Activated T-cell treated with anti-CD3 and anti-CD28 coated beads, Interleukin-2, amount 50 U/mL, for 72 hours (primary cell): Measurements from ENCODE around the gene DIAPH2. TPM values are rescaled to one million over a fixed set of nuclear protein-coding genes. Genes with fewer than 3 reads are reported as not detected.
"Not testable (repeated sequence)": the region's sequence is repeated elsewhere in the genome, so short reads cannot be mapped to it uniquely, and the experiment has no call there.

Experiments
- ATAC-seq, 2 donors: fragments of 150-1000 bp; cut with Tn5 transposase; replicated peaks in 1 of 2; 2 replicates each; pipeline ENCODE4 v1.10.0; 2021; ENCODE audit warnings: moderate library complexity in 2 of 2, mild to moderate bottlenecking in 1 of 2
- DNase-seq, 2 donors: peaks; one replicate each; pipeline ENCODE4 v3.0.0; 2021 to 2022; ENCODE audit warnings: mixed read lengths in 1 of 2
- H3K27ac Mint-ChIP-seq: one replicate; pipeline ENCODE4 v1.8.0; 2022; ENCODE audit warnings: mild to moderate bottlenecking, moderate library complexity, mixed read lengths
- H3K27me3 Mint-ChIP-seq: one replicate; pipeline ENCODE4 v1.8.0; 2022; ENCODE audit warnings: low read depth, mixed read lengths
- H3K36me3 Mint-ChIP-seq, 2 donors: one replicate each; pipeline ENCODE4 v1.8.0; 2022; ENCODE audit warnings: mixed read lengths in 2 of 2, mild to moderate bottlenecking in 1 of 2; ENCODE audit not compliant: insufficient read depth in 2 of 2
- H3K4me1 Mint-ChIP-seq: one replicate; pipeline ENCODE4 v1.8.0; 2022; ENCODE audit warnings: low read depth, mixed read lengths
- H3K4me3 Mint-ChIP-seq, 2 donors: one replicate each; pipeline ENCODE4 v1.8.0; 2022; ENCODE audit warnings: mild to moderate bottlenecking in 2 of 2, mixed read lengths in 2 of 2, moderate library complexity in 2 of 2
- H3K9me3 Mint-ChIP-seq, 2 donors: one replicate each; pipeline ENCODE4 v1.8.0; 2022; ENCODE audit warnings: mixed read lengths in 2 of 2
- total RNA-seq, 2 donors: library from RNA; stranded (reverse); gene quantifications; one replicate each; pipeline ENCODE4 v1.2.3, GENCODE V29; 2022

Gene DIAPH2
- total RNA-seq, 2 donors from 2014 or later: 10.6 to 11.6 TPM

DNA sequence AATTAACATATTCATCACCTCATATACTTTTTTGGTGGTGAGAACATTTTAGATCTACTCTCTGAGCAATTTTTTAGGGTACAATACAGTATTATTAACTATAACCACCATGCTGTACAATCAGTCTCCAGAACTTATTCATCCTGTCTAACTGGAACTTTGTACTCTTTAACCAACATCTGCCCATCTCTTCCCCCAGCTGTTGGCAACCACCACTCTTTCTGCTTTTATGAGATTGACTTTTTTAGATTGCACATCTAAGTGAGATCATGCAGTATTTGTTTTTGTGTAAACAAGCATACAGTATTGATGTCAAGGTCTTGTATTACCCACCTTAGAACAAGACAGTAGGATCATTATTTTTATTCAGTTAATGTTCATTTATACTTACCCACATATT is 715.9 kb downstream of the DIAPH2 start:
- H3K27ac Mint-ChIP-seq: no peak overlapping the region
- DNase-seq (no peak), ATAC-seq (no peak)
- H3K27me3 Mint-ChIP-seq: peaks cover 8% of the 10 kb centered on the region
- H3K4me1 Mint-ChIP-seq: peaks cover 58% of the 10 kb centered on the region
- H3K36me3 Mint-ChIP-seq: no peaks in the 10 kb centered on the region
- H3K4me3 Mint-ChIP-seq: peak overlapping the region in 1 of 2 donors; percentile 22
- no peaks in the 10 kb centered on the region for H3K9me3 Mint-ChIP-seq

- Mint-ChIP-seq H3K27me3 (peaks cover 8% of the 10 kb centered on the region), H3K4me1 (peaks cover 58% of the 10 kb centered on the region), H3K36me3 (no peaks in the 10 kb centered on the region), H3K9me3 (no peaks in the 10 kb centered on the region), H3K27ac (peak overlapping the region; percentile 45), H3K4me3 (peak overlapping the region; percentile 16 to 50)
- DNase-seq (peak; percentile 9 to 15), ATAC-seq (peak in 1 of 2 donors; percentile 34)
Observed at GRCh38 chrX:97401154-97401553, 716.5 kb downstream of the DIAPH2 start.

DNA sequence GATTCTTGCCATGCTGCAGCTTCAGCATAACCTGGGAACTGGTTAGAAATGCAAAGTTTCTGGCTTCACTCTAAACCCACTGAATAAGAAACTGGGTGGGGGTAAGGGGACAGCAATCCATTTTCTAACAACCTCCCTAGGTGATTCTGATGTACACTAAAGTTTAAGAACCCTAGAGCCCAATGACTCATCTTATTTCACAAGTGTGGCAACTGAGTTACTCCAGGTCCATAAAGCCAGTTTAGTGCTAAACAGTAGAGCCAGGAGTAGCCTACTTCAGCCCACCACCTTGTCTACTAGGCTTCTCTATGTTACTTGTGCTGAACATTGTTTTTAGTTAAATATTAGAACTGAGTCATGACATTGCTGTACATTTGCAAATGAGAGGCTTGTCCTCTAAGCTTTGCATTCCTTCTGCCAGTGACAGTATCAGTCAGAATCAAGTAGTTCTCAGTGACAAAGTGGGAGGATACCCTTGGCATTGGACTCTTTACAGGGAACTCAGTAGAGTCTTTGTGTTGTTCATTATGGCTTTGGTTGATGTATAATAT is 717.0 kb downstream of the DIAPH2 start:
- peaks cover 8% of the 10 kb centered on the region for H3K27me3 Mint-ChIP-seq
- H3K36me3 Mint-ChIP-seq: no peaks in the 10 kb centered on the region
- ATAC-seq (peak in 1 of 2 donors; percentile 5), DNase-seq (no peak)
- H3K4me1 Mint-ChIP-seq: peaks cover 58% of the 10 kb centered on the region
- H3K4me3 Mint-ChIP-seq: peak overlapping the region in 1 of 2 donors; percentile 50
- H3K27ac Mint-ChIP-seq: peak overlapping the region; percentile 46
- no peaks in the 10 kb centered on the region for H3K9me3 Mint-ChIP-seq

DNA sequence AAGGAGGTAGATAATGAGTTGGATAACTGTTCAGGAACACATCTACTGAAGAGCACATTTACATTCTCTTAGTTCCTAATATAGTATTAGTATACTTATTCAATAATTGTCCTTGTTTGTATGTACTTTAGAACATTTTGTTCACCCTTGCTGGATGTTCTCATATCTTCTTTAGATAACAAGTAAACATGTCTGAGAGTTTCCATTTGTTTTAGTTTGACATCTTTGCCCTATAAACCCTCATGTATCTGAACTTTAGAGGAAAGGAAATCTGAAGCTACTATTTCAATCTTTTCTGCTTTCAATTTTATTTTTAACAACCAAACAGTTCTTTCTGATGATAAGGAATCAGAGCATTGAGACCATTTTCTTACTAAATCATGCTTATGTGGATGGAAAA is 717.7 kb downstream of the DIAPH2 start:
- peaks cover 8% of the 10 kb centered on the region for H3K27me3 Mint-ChIP-seq
- H3K27ac Mint-ChIP-seq: peak overlapping the region; percentile 82
- DNase-seq: no peak
- ATAC-seq: no peak
- no peaks in the 10 kb centered on the region for H3K9me3 Mint-ChIP-seq
- H3K4me1 Mint-ChIP-seq: peaks cover 56% of the 10 kb centered on the region
- peak overlapping the region in 1 of 2 donors; percentile 52 for H3K4me3 Mint-ChIP-seq
- H3K36me3 Mint-ChIP-seq: no peaks in the 10 kb centered on the region

GRCh38 chrX:97402903-97403302 is 718.3 kb downstream of the DIAPH2 start:
- DNase-seq (no peak), ATAC-seq (peak in 1 of 2 donors; percentile 35)
- Mint-ChIP-seq H3K9me3 (no peaks in the 10 kb centered on the region), H3K4me3 (peak overlapping the region in 1 of 2 donors; percentile 46), H3K36me3 (no peaks in the 10 kb centered on the region), H3K27ac (no peak overlapping the region), H3K27me3 (peaks cover 8% of the 10 kb centered on the region), H3K4me1 (peaks cover 50% of the 10 kb centered on the region)

DNA sequence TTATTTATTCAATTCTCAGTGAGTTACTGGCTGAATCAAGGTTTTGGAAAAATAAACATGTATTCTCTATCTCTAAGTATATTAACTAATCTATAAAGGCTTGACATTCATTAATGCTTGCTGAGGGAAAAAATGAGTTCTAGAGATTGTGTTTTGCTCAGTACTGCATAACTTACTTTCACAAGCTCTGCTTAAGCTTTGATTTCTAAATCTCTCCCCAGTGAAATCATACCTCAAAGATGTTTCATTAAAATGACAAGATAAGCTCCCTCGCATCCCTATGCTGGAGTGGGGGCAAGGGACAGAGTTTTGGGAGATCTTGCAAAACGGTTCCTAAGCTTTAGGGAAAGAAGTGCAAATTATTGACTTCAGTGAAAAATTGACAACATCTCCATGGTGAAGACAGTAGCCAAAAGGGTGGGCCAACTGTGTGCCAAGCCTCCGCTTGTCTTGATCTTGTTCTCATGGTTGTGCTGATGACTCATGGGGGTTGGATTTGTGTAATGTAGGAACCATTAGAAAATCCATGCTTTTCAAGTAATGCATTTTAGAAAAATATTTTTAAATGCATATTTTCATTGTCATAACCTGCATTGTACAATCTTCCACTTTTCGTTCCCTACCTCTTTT is 720.5 kb downstream of the DIAPH2 start:
- Mint-ChIP-seq H3K4me1 (peaks cover 30% of the 10 kb centered on the region), H3K4me3 (no peak overlapping the region), H3K27ac (no peak overlapping the region), H3K9me3 (peaks cover 0 to under 1% of the 10 kb centered on the region in 2 donors), H3K36me3 (peaks cover 2 to 6% of the 10 kb centered on the region in 2 donors), H3K27me3 (peaks cover 1% of the 10 kb centered on the region)
- ATAC-seq (no peak), DNase-seq (no peak)

- H3K9me3 Mint-ChIP-seq, DNase-seq, ATAC-seq, H3K4me1 Mint-ChIP-seq, H3K4me3 Mint-ChIP-seq, H3K27ac Mint-ChIP-seq: not testable (repeated sequence)
- Mint-ChIP-seq H3K36me3 (peaks cover 5 to 13% of the 10 kb centered on the region in 2 donors), H3K27me3 (peaks cover 16% of the 10 kb centered on the region)
Observed at GRCh38 chrX:97409632-97410415, 725.2 kb downstream of the DIAPH2 start.

DNA sequence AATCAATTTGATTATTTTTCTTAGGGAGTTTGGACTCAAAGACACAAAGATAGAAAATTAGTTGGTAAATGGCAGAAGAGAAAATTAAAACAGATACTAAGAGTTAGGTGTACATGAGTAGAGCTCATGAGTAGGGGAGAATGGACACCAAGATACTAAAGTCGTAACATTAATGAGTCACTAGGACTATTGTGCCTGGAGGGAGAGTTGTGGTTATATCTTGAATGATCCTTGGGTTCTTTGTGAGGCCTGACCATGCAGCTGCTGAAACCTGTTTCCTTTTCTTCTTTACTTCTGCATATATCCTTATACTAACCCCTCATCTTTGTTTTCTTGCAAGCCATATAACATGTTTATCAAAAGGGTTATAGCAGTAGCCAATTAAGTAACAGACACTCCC is 731.8 kb downstream of the DIAPH2 start:
- Mint-ChIP-seq H3K27me3 (peaks cover 11% of the 10 kb centered on the region), H3K27ac (no peak overlapping the region), H3K4me3 (no peak overlapping the region), H3K4me1 (no peaks in the 10 kb centered on the region), H3K36me3 (peaks cover 2 to 3% of the 10 kb centered on the region in 2 donors), H3K9me3 (peaks cover 1 to 5% of the 10 kb centered on the region in 2 donors)
- ATAC-seq: no peak
- no peak for DNase-seq

DNA sequence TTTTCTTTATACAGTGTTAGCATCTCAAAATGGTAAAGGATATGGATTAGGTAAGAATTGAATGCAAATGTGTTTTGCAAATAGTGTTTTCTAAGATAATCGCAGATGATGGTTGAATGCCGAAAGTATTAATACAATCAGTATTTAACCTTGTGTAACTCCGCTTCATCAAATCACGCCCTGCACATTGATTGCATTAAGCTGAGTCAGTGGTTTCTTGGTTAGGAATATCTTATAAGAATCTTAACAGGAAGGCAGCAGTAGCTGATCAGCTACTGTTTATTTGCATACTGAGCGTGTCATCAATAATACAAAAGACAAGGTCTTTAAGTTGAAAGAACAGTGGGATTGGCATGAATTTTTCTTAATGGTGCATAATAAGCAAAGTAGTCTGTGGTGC is 744.5 kb downstream of the DIAPH2 start:
- no peaks in the 10 kb centered on the region for H3K9me3 Mint-ChIP-seq
- H3K27ac Mint-ChIP-seq: no peak overlapping the region
- peaks cover 5% of the 10 kb centered on the region for H3K27me3 Mint-ChIP-seq
- H3K4me1 Mint-ChIP-seq: no peaks in the 10 kb centered on the region
- no peak overlapping the region for H3K4me3 Mint-ChIP-seq
- DNase-seq (no peak), ATAC-seq (no peak)
- H3K36me3 Mint-ChIP-seq: no peaks in the 10 kb centered on the region

DNA sequence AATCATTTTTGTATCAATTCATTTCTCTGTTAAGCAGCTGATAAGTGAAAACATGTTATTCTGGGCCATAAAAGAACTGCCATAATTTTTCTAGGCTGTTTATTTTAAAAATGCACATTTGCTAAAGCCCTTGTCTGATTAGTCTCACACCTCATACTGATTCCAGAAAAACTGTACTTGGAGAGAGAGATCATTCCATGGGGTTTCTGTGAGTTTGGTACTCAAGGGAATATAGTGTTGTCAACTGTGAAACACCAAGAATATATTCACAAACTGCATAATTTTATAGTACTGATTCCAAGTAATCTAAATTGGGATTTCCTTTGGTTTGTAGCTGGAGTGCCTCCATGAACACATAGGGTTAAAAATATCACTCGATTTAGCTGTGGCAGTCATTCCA is 746.6 kb downstream of the DIAPH2 start:
- no peak for DNase-seq
- ATAC-seq: no peak
- H3K4me1 Mint-ChIP-seq: no peaks in the 10 kb centered on the region
- no peaks in the 10 kb centered on the region for H3K9me3 Mint-ChIP-seq
- no peak overlapping the region for H3K27ac Mint-ChIP-seq
- H3K4me3 Mint-ChIP-seq: no peak overlapping the region
- no peaks in the 10 kb centered on the region for H3K27me3 Mint-ChIP-seq
- no peaks in the 10 kb centered on the region for H3K36me3 Mint-ChIP-seq

GRCh38 chrX:97446298-97446882 is 761.7 kb downstream of the DIAPH2 start:
- Mint-ChIP-seq H3K4me3 (no peak overlapping the region), H3K27ac (no peak overlapping the region), H3K9me3 (no peaks in the 10 kb centered on the region), H3K4me1 (no peaks in the 10 kb centered on the region), H3K27me3 (peaks cover 10% of the 10 kb centered on the region), H3K36me3 (no peaks in the 10 kb centered on the region)
- DNase-seq (no peak), ATAC-seq (no peak)

- no peak overlapping the region for H3K4me3 Mint-ChIP-seq
Observed at GRCh38 chrX:97447306-97447705, 762.7 kb downstream of the DIAPH2 start.

DNA sequence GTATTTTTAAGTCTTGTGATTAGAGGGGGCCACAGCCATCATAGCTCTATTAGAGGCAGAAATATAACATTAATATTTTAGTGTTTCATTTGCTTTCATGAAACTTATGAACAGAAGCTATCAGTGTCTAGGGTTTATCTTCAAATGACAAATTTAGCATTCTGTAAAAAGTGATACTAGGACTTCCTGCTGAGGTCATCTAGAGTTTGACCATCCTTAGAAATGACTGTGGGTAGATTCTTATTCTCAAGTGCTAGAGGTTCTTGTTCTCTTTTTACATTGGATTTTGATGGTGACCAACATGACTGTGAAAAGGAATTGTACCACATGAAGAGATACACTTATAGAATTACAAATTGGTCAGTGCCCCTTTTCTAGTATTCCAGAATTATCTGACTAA is 767.6 kb downstream of the DIAPH2 start:
- DNase-seq (no peak), ATAC-seq (no peak)
- H3K4me3 Mint-ChIP-seq: no peak overlapping the region
- no peaks in the 10 kb centered on the region for H3K9me3 Mint-ChIP-seq
- H3K4me1 Mint-ChIP-seq: no peaks in the 10 kb centered on the region
- no peak overlapping the region for H3K27ac Mint-ChIP-seq
- H3K36me3 Mint-ChIP-seq: no peaks in the 10 kb centered on the region
- peaks cover 4% of the 10 kb centered on the region for H3K27me3 Mint-ChIP-seq

More at GRCh38 chrX:97447306-97447705, 762.7 kb downstream of the DIAPH2 start:
- DNase-seq (no peak), ATAC-seq (no peak)
- no peaks in the 10 kb centered on the region for H3K4me1 Mint-ChIP-seq
- peaks cover 10% of the 10 kb centered on the region for H3K27me3 Mint-ChIP-seq
- no peaks in the 10 kb centered on the region for H3K36me3 Mint-ChIP-seq
- peak overlapping the region; percentile 10 for H3K27ac Mint-ChIP-seq
- no peaks in the 10 kb centered on the region for H3K9me3 Mint-ChIP-seq
